Measurements from ENCODE around the gene VSTM2L.

GRCh38 chr20:37941992-37942391 is 39.1 kb downstream of the VSTM2L start:
- no peak for TF ChIP-seq EZH2 (IDR thresholded peaks at IDR 0.05; ENCODE audit: low read length, missing control alignments)
- TF ChIP-seq CTCF (conservative IDR thresholded peaks at IDR 0.05 in 1 of 2, IDR thresholded peaks at IDR 0.05 in 1 of 2; ENCODE audit: low read depth in 1 of 2, low read length in 2 of 2) = no peak

Measured in fibroblast of lung (primary cell).